OCI-LY1 (cell line): ENCODE results near the gene INPP5A.

Source experiments
- H2AFZ ChIP-seq: fragments of 200-600 bp; sonication (generic), shearing (Covaris generic); 2 replicates; pipeline ENCODE4 v1.6.0; 2014; ENCODE audit warnings: antibody characterized with exemption, mild to moderate bottlenecking, low read length
- H3F3A ChIP-seq: fragments of 200-600 bp; sonication (generic), shearing (Covaris generic); 2 replicates; pipeline ENCODE4 v1.6.0; 2014; ENCODE audit warnings: mild to moderate bottlenecking, antibody characterized with exemption, low read length, moderate library complexity; ENCODE audit not compliant: insufficient read depth
- H3K27ac ChIP-seq: fragments of 200-600 bp; sonication (generic); 2 replicates; pipeline ENCODE4 v1.5.1; 2014; ENCODE audit warnings: low read length, mixed run types, mild to moderate bottlenecking, low read depth; ENCODE audit not compliant: poor library complexity, severe bottlenecking
- H3K27me3 ChIP-seq: fragments of 200-600 bp; sonication (generic); 2 replicates; pipeline ENCODE4 v1.6.0; 2014; ENCODE audit warnings: antibody characterized with exemption, mild to moderate bottlenecking, low read length, moderate library complexity; ENCODE audit not compliant: insufficient read depth
- H3K36me3 ChIP-seq: fragments of 200-600 bp; sonication (generic); 2 replicates; pipeline ENCODE4 v1.6.1; 2014; ENCODE audit warnings: mild to moderate bottlenecking, antibody characterized with exemption, low read length, moderate library complexity, mixed read lengths; ENCODE audit not compliant: insufficient read depth
- H3K4me1 ChIP-seq: fragments of 200-600 bp; sonication (generic); 2 replicates; pipeline ENCODE4 v1.5.1; 2014; ENCODE audit warnings: mild to moderate bottlenecking, low read length, moderate library complexity; ENCODE audit not compliant: insufficient read depth, severe bottlenecking
- H3K4me2 ChIP-seq: fragments of 200-600 bp; sonication (generic), shearing (Covaris generic); 2 replicates; pipeline ENCODE4 v1.6.1; 2014; ENCODE audit warnings: low read length
- H3K4me3 ChIP-seq: fragments of 200-600 bp; sonication (generic); 2 replicates; pipeline ENCODE4 v1.5.1; 2014; ENCODE audit warnings: low read length, low read depth, mild to moderate bottlenecking, mixed read lengths; ENCODE audit not compliant: poor library complexity, severe bottlenecking
- H3K79me2 ChIP-seq: fragments of 200-600 bp; shearing (Covaris generic); 2 replicates; pipeline ENCODE4 v1.6.1; 2016; ENCODE audit warnings: mixed run types, low read length, mixed read lengths; ENCODE audit not compliant: insufficient read depth
- H3K9ac ChIP-seq: fragments of 200-600 bp; sonication (generic), shearing (Covaris generic); 2 replicates; pipeline ENCODE4 v1.6.1; 2014; ENCODE audit warnings: mild to moderate bottlenecking, low read length, mixed read lengths
- H3K9me2 ChIP-seq: fragments of 200-600 bp; sonication (generic), shearing (Covaris generic); 2 replicates; pipeline ENCODE4 v1.6.1; 2014; ENCODE audit warnings: low read depth, mild to moderate bottlenecking, low read length, mixed read lengths
- H3K9me3 ChIP-seq: fragments of 200-600 bp; shearing (Covaris generic); 2 replicates; pipeline ENCODE4 v1.6.1; 2014; ENCODE audit warnings: low read length, mixed read lengths
- H4K20me1 ChIP-seq: fragments of 200-600 bp; sonication (generic), shearing (Covaris generic); 2 replicates; pipeline ENCODE4 v1.6.0; 2016; ENCODE audit warnings: mild to moderate bottlenecking, low read length; ENCODE audit not compliant: insufficient read depth
- CTCF ChIP-seq: fragments of 200-600 bp; sonication (generic), shearing (Covaris generic); IDR thresholded peaks from 2 replicates; pipeline ENCODE4 v1.5.1; 2017; ENCODE audit warnings: mild to moderate bottlenecking, antibody characterized with exemption, low read length, moderate library complexity, mixed read lengths
- EZH2 ChIP-seq: fragments of 200-600 bp; sonication (generic), shearing (Covaris generic); IDR thresholded peaks from 2 replicates; pipeline ENCODE4 v1.8.0; 2017; ENCODE audit warnings: borderline replicate concordance, mixed run types, mild to moderate bottlenecking, antibody characterized with exemption, low read length, moderate library complexity, mixed read lengths

Gene INPP5A

DNA sequence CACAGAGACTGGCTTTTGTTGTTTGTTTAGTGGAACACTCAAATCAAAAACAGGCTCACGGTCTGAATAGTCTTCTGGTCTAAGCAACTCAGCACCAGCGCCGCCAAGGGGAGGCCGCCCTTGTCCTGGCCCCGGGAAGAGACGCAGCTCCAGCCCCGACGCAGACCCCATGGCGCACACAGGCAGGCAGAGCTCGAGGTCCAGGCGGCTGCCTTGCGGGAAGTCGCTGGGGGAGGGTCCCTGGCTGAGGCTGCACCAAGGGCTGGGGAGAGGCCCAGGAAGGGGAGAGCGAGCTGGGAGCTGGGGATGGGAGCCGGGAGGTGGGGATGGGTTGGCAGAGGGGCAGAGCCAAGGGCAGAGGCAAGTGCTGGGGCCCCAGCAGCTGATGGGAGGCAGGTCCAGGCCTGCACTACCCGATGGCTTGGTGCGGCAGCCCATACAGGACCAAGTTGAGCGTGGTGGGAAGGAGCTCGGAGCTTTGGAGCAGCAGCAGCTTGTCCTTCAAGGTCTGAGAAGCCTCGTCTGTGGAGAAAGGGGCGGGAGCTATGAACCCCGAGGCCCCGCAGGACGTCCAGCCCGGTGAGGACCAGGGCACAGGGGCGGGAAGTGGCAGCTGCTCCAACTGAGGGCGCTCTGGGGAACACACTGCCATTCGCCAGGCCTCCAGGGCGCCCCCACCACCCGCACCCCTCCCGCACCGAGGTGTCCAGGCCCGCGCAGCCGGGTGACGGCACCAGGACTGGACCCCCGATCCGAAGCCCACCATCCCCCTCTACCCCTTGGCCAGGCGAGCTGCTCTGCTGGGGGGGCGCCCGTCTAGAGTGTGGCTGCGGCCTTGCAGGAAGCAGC, 271.0 kb downstream of the INPP5A start:
- no peak overlapping the region for H3K4me3 ChIP-seq
- H3K9ac ChIP-seq, result no peak overlapping the region
- H3F3A ChIP-seq, result no peaks in the 10 kb centered on the region
- TF ChIP-seq EZH2, result no peak
- TF ChIP-seq CTCF, result no peak
- no peaks in the 10 kb centered on the region for H3K4me1 ChIP-seq
- H4K20me1 ChIP-seq, result no peaks in the 10 kb centered on the region
- no peak overlapping the region for H3K4me2 ChIP-seq
- H3K9me3 ChIP-seq, result no peaks in the 10 kb centered on the region
- no peaks in the 10 kb centered on the region for H3K27me3 ChIP-seq
- H3K79me2 ChIP-seq, result no peaks in the 10 kb centered on the region
- no peaks in the 10 kb centered on the region for H3K9me2 ChIP-seq
- no peak overlapping the region for H3K27ac ChIP-seq
- H2AFZ ChIP-seq, result no peak overlapping the region
- H3K36me3 ChIP-seq, result no peaks in the 10 kb centered on the region

- no peaks in the 10 kb centered on the region for H3K4me1 ChIP-seq
- no peaks in the 10 kb centered on the region for H3K27me3 ChIP-seq
- no peak overlapping the region for H3K4me2 ChIP-seq
- H3K9ac ChIP-seq, result no peak overlapping the region
- H3K27ac ChIP-seq, result no peak overlapping the region
- no peaks in the 10 kb centered on the region for H4K20me1 ChIP-seq
- H3K9me3 ChIP-seq, result no peaks in the 10 kb centered on the region
- no peaks in the 10 kb centered on the region for H3K36me3 ChIP-seq
- no peak overlapping the region for H3K4me3 ChIP-seq
- no peak for TF ChIP-seq EZH2
- TF ChIP-seq CTCF, result no peak
- no peaks in the 10 kb centered on the region for H3F3A ChIP-seq
- no peaks in the 10 kb centered on the region for H3K79me2 ChIP-seq
- H3K9me2 ChIP-seq, result no peaks in the 10 kb centered on the region
- H2AFZ ChIP-seq, result no peak overlapping the region
These were observed 271.9 kb downstream of the INPP5A start for GRCh38 chr10:132809232-132810140.

GRCh38 chr10:132810141-132810806, 272.7 kb downstream of the INPP5A start:
- Histone ChIP-seq H3K79me2 (no peaks in the 10 kb centered on the region), H3K4me3 (no peak overlapping the region), H3K4me1 (no peaks in the 10 kb centered on the region), H3K36me3 (no peaks in the 10 kb centered on the region), H2AFZ (no peak overlapping the region), H4K20me1 (no peaks in the 10 kb centered on the region), H3K9me2 (no peaks in the 10 kb centered on the region), H3K27me3 (no peaks in the 10 kb centered on the region), H3K9me3 (no peaks in the 10 kb centered on the region), H3F3A (no peaks in the 10 kb centered on the region), H3K27ac (no peak overlapping the region), H3K4me2 (no peak overlapping the region), H3K9ac (no peak overlapping the region)
- no peak for TF ChIP-seq EZH2
- TF ChIP-seq CTCF, result no peak
